MCF 10A (cell line): ENCODE data around the gene VPREB3. TPM values are rescaled to one million over a fixed set of nuclear protein-coding genes. Genes with fewer than 3 reads are reported as not detected.

ENCODE experiments used
- BruUV-seq: library from RNA; stranded (reverse); fragments of 400-500 nt; replicated peaks from 2 replicates; lab custom pipeline; 2021; lab: Mats Ljungman, UMichigan
- CTCF ChIA-PET: fragments of 300-600 bp; sonication (Branson Sonifier 250); formaldehyde crosslinking; extraction: SDS; loops from one replicate; lab custom pipeline; 2021; ENCODE audit warnings: antibody characterized with exemption, inconsistent platforms; lab: Yijun Ruan, JAX
- POLR2A ChIA-PET: fragments of 300-600, 350-650 bp; sonication (Branson Sonifier 250); formaldehyde crosslinking; extraction: SDS; loops from one replicate; lab custom pipeline; 2020; ENCODE audit warnings: antibody characterized with exemption, inconsistent platforms; lab: Yijun Ruan, JAX
- DNase-seq: peaks from one replicate; pipeline ENCODE4 v3.0.0-alpha.2; 2018; ENCODE audit not compliant: unreplicated experiment
- H3K27ac Mint-ChIP-seq: one replicate; pipeline ENCODE4 v1.8.0; 2022; ENCODE audit warnings: mild to moderate bottlenecking, low read depth, mixed read lengths; ENCODE audit not compliant: unreplicated experiment
- H3K27me3 Mint-ChIP-seq: one replicate; pipeline ENCODE4 v1.8.0; 2022; ENCODE audit warnings: mixed read lengths; ENCODE audit not compliant: insufficient read depth, unreplicated experiment
- H3K36me3 Mint-ChIP-seq: one replicate; pipeline ENCODE4 v1.8.0; 2022; ENCODE audit warnings: mild to moderate bottlenecking, moderate library complexity, mixed read lengths; ENCODE audit not compliant: insufficient read depth, unreplicated experiment
- H3K4me1 Mint-ChIP-seq: one replicate; pipeline ENCODE4 v1.8.0; 2022; ENCODE audit warnings: mixed read lengths; ENCODE audit not compliant: insufficient read depth, unreplicated experiment
- H3K4me3 Mint-ChIP-seq: one replicate; pipeline ENCODE4 v1.8.0; 2022; ENCODE audit warnings: mild to moderate bottlenecking, moderate library complexity, mixed read lengths; ENCODE audit not compliant: unreplicated experiment
- H3K9me3 Mint-ChIP-seq: one replicate; pipeline ENCODE4 v1.8.0; 2022; ENCODE audit warnings: mixed read lengths; ENCODE audit not compliant: unreplicated experiment
- intact Hi-C: fragments of 100-400 bp; cut with micrococcal nuclease; formaldehyde crosslinking; loops from 2 replicates; pipeline ENCODE4 v1.14.1; 2022
- total RNA-seq: library from RNA; stranded (reverse); gene quantifications from 2 replicates; pipeline ENCODE4 v1.2.3, GENCODE V29; 2022
- TF ChIP-seq, protein P1 (sequence below): fragments of 200-600 bp; IDR thresholded peaks from one replicate; pipeline ENCODE4 v1.8.0; 2022; ENCODE audit warnings: antibody characterized with exemption, mild to moderate bottlenecking; ENCODE audit not compliant: unreplicated experiment

Gene VPREB3
- total RNA-seq, 1 experiment from 2014 or later = not detected

GRCh38 chr22:23763954-23764353, 9.7 kb upstream of the VPREB3 start:
- Mint-ChIP-seq H3K27me3 (no peaks in the 10 kb centered on the region), H3K4me1 (peaks cover 9% of the 10 kb centered on the region), H3K36me3 (no peaks in the 10 kb centered on the region), H3K9me3 (no peaks in the 10 kb centered on the region), H3K4me3 (no peak overlapping the region), H3K27ac (no peak overlapping the region)
- CTCF ChIA-PET = no interaction called here
- no peak for DNase-seq
- BruUV-seq = no TSS peak
- TF ChIP-seq, protein P1, sequence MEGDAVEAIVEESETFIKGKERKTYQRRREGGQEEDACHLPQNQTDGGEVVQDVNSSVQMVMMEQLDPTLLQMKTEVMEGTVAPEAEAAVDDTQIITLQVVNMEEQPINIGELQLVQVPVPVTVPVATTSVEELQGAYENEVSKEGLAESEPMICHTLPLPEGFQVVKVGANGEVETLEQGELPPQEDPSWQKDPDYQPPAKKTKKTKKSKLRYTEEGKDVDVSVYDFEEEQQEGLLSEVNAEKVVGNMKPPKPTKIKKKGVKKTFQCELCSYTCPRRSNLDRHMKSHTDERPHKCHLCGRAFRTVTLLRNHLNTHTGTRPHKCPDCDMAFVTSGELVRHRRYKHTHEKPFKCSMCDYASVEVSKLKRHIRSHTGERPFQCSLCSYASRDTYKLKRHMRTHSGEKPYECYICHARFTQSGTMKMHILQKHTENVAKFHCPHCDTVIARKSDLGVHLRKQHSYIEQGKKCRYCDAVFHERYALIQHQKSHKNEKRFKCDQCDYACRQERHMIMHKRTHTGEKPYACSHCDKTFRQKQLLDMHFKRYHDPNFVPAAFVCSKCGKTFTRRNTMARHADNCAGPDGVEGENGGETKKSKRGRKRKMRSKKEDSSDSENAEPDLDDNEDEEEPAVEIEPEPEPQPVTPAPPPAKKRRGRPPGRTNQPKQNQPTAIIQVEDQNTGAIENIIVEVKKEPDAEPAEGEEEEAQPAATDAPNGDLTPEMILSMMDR = no peak
- intact Hi-C loops = no loop called here
- POLR2A ChIA-PET = no interaction called here

DNA sequence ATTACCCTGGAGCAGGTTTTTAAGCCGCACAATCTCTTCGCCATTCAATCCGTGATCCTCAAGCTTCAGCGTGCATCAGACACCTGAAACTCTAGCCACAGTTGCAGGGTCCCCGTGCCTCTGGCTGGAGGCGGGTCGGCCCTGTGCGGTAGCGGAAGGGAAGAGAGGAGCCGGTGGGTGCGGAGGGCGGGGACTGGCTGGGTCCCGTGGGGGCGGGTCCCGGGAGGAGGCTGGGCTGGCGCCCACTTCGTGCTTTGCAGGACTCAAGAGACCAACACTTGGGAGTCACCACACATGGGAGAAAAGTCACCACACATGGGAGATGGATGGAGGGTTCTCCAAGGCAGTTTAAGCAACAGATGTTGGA, 9.3 kb upstream of the VPREB3 start:
- ChIA-PET CTCF (no interaction called here), POLR2A (no interaction called here)
- no TSS peak for BruUV-seq
- no peak overlapping the region for H3K4me3 Mint-ChIP-seq
- TF ChIP-seq, protein P1 = no peak
- H3K9me3 Mint-ChIP-seq = no peaks in the 10 kb centered on the region
- H3K4me1 Mint-ChIP-seq = peaks cover 9% of the 10 kb centered on the region
- H3K27ac Mint-ChIP-seq = no peak overlapping the region
- intact Hi-C loops = no loop called here
- no peak for DNase-seq
- H3K27me3 Mint-ChIP-seq = no peaks in the 10 kb centered on the region
- H3K36me3 Mint-ChIP-seq = no peaks in the 10 kb centered on the region

DNA sequence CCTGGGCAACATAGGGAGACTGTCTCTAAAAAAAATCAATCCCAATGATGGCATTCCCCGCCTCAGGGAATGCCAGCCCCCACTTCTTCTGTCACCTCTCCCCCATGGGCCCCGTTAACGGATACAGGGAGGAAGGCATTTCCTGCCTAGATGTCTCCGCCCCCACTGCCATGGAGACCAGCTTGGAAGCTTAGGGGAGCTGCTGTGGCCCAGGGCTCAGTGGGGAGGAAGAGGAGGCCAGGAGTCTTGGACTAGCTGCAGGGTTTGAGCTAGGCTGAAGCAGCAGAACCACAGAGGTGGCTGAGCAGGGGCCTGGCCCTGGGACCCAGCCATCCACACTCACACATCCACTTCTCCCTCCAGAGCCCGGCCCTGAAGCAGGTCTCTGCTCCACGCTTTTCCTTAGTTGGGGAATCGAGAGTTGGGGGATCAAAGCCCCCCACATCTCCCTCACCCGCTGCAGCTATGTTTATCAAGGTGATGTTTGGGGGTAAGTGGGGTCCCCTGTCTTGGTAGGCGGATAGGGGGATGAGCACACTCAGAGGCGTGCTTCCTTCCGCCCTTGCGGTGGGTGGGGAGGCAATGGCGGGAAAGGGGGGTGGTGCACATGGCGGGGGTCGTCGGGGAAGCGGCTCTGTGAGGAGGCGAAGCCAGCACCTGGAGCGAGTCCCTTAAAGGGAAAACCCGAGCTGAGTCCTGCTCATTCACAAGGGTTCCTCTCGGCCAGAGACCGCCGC, 8.8 kb upstream of the VPREB3 start, which contains the start of gene C22orf15:
Gene C22orf15 (plus strand): TSS at position 149 of the 737 bp plus-strand sequence. CDS start 317 bp downstream, at position 466.
- TF ChIP-seq, protein P1 = no peak
- intact Hi-C loops = no loop called here
- Mint-ChIP-seq H3K36me3 (no peaks in the 10 kb centered on the region), H3K27ac (no peak within 1 kb of the TSS), H3K27me3 (no peaks in the 10 kb centered on the region), H3K4me3 (no peak within 1 kb of the TSS), H3K9me3 (no peaks in the 10 kb centered on the region), H3K4me1 (peaks cover 9% of the 10 kb centered on the region)
- CTCF ChIA-PET = no interaction called here
- POLR2A ChIA-PET = interaction anchor here (0.6 kb wide), 1 partner anchor 148 kb away, joined by 3 read pairs; no protein-coding TSS in a partner anchor
- no TSS peak for BruUV-seq
- no peak for DNase-seq

DNA sequence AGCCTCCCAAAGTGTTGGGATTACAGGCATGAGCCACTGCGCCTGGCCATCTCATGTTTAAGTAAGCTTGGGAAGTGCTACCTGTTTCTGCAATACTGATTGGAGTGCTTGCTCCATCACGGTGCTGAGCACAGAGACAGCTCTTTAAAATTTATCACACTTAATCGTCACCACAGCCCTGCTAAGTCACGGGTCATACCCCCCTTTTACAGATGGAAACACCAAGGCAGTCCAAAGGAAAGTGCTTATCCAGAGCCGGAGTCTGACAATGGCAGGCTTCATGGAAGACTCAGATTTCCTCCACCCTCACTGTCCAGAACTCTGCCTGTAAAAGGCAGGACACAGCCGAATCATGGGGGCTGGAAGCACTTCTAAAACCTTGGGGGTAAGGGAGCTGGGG, 5.8 kb upstream of the VPREB3 start:
- BruUV-seq = no TSS peak
- no peak overlapping the region for H3K27ac Mint-ChIP-seq
- no peaks in the 10 kb centered on the region for H3K9me3 Mint-ChIP-seq
- H3K4me1 Mint-ChIP-seq = peaks cover under 1% of the 10 kb centered on the region
- TF ChIP-seq, protein P1 = no peak
- intact Hi-C loops = no loop called here
- H3K36me3 Mint-ChIP-seq = no peaks in the 10 kb centered on the region
- H3K27me3 Mint-ChIP-seq = no peaks in the 10 kb centered on the region
- H3K4me3 Mint-ChIP-seq = no peak overlapping the region
- DNase-seq = no peak
- POLR2A ChIA-PET = interaction anchor here (0.7 kb wide), 1 partner anchor 22 kb away, joined by 3 read pairs; no protein-coding TSS in a partner anchor
- CTCF ChIA-PET = interaction anchor here (0.6 to 2.1 kb wide), 4 partner anchors 11 to 696 kb away, joined by 3 to 12 read pairs (median 4); no protein-coding TSS in a partner anchor
